K562 (cell line): Measurements from ENCODE around the gene NACA.

Source experiments
- NCOR1 ChIP-seq: fragments of 450-650 bp; IDR thresholded peaks from 2 replicates; pipeline ENCODE4 v1.6.1; 2016; ENCODE audit warnings: mild to moderate bottlenecking, moderate library complexity
- NONO ChIP-seq, 2 experiments: fragments of 200-400 bp in 1 of 2; fragments of 450-650 bp in 1 of 2; formaldehyde crosslinking in 1 of 2; IDR thresholded peaks; 2 replicates each; pipeline ENCODE4 v1.6.1; 2017; ENCODE audit warnings: low read depth in 2 of 2, mild to moderate bottlenecking in 2 of 2, moderate library complexity in 2 of 2, low read length in 1 of 2
- NR2C2 ChIP-seq, 2 experiments: fragments of 200-800 bp in 1 of 2; sonication (Bioruptor generic) in 1 of 2; sonication (generic) in 1 of 2; formaldehyde crosslinking in 1 of 2; IDR thresholded peaks; 2 replicates each; pipeline versions ENCODE4 v1.6.1 to v1.8.0; 2016 to 2022; ENCODE audit warnings: mild to moderate bottlenecking in 1 of 2, missing compliant biosample characterization in 1 of 2, missing genetic modification characterization in 1 of 2, missing genetic modification reagents in 1 of 2
- SPI1 ChIP-seq: IDR thresholded peaks from 2 replicates; pipeline ENCODE4 v1.6.1; 2011; ENCODE audit warnings: low read depth, low read length, control low read depth, borderline replicate concordance

GRCh38 chr12:56668197-56668457 lies 57.0 kb downstream of the NACA start:
- TF ChIP-seq SPI1 = no peak
- TF ChIP-seq NR2C2 (CRISPR knock-in tag; IDR thresholded peaks at IDR 0.05) = no peak
- TF ChIP-seq NR2C2 (tag; IDR thresholded peaks at IDR 0.05) = no peak
- no peak for TF ChIP-seq NONO (IDR thresholded peaks at IDR 0.05; ENCODE audit: low read depth in 2 of 2, low read length in 1 of 2)
- TF ChIP-seq NCOR1 = no peak
